GM12864 (cell line): ENCODE measurements around the gene RIC8B.

Experiments used
- DNase-seq: peaks from one replicate; pipeline ENCODE4 v3.0.0-alpha.2; 2011; ENCODE audit warnings: low read depth
- H3K4me3 ChIP-seq: 2 replicates; pipeline ENCODE4 v1.5.1; 2011; ENCODE audit warnings: mild to moderate bottlenecking, low read depth, low read length, control low read depth
- TF ChIP-seq, protein P1 (sequence below): IDR thresholded peaks from 2 replicates; pipeline ENCODE4 v1.5.1; 2011; ENCODE audit warnings: low read depth, mild to moderate bottlenecking, moderate library complexity, low read length, control low read depth, inconsistent platforms; ENCODE audit errors: missing control alignments

The RIC8B gene

DNA sequence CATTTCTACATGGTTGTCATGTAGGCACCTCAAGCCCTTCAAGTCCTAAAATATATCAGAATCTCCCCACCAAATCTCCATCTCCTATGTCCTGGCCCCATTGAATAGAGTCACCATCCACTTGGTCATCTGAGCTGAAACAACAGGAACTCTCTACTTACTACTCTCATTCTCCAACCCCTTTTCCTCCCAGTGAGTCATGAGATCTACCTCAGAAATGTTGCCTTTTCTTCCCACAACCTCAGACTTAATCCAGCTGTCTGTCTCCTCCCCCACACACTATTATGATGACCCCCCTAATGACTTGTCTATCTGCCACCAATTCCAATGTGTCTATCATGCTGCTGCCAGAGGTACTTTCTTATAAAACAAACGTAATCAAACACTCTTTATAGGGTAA, 108.9 kb downstream of the RIC8B start:
- H3K4me3 ChIP-seq = no peak overlapping the region
- no peak for DNase-seq
- TF ChIP-seq, protein P1, sequence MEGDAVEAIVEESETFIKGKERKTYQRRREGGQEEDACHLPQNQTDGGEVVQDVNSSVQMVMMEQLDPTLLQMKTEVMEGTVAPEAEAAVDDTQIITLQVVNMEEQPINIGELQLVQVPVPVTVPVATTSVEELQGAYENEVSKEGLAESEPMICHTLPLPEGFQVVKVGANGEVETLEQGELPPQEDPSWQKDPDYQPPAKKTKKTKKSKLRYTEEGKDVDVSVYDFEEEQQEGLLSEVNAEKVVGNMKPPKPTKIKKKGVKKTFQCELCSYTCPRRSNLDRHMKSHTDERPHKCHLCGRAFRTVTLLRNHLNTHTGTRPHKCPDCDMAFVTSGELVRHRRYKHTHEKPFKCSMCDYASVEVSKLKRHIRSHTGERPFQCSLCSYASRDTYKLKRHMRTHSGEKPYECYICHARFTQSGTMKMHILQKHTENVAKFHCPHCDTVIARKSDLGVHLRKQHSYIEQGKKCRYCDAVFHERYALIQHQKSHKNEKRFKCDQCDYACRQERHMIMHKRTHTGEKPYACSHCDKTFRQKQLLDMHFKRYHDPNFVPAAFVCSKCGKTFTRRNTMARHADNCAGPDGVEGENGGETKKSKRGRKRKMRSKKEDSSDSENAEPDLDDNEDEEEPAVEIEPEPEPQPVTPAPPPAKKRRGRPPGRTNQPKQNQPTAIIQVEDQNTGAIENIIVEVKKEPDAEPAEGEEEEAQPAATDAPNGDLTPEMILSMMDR = no peak

GRCh38 chr12:106885026-106885425, 110.5 kb downstream of the RIC8B start:
- no peak for DNase-seq
- H3K4me3 ChIP-seq = no peak overlapping the region
- TF ChIP-seq, protein P1 = no peak

GRCh38 chr12:106885541-106886249, 111.2 kb downstream of the RIC8B start:
- DNase-seq = no peak
- TF ChIP-seq, protein P1 = no peak
- no peak overlapping the region for H3K4me3 ChIP-seq

DNA sequence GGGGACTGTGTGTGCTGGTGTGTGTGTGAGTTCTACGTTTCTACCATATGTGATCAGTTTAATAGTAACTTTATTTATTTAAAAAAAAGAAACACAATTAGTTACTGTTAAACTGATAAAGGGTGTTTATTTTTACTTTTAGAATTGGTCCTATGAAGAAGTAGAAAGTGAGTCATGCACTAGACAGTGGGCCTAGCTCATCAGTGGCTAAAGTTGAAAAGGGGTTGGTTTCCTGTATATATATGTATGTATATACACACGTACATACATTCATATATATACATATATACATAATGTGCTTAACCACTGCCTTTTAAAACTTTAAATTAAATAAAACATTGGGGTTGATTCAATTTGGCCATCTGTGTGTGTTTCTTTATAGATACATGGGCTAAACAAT, 112.5 kb downstream of the RIC8B start:
- TF ChIP-seq, protein P1 = no peak
- no peak for DNase-seq
- no peak overlapping the region for H3K4me3 ChIP-seq

GRCh38 chr12:106888348-106888970, 114.0 kb downstream of the RIC8B start:
- no peak overlapping the region for H3K4me3 ChIP-seq
- TF ChIP-seq, protein P1 = no peak
- no peak for DNase-seq

DNA sequence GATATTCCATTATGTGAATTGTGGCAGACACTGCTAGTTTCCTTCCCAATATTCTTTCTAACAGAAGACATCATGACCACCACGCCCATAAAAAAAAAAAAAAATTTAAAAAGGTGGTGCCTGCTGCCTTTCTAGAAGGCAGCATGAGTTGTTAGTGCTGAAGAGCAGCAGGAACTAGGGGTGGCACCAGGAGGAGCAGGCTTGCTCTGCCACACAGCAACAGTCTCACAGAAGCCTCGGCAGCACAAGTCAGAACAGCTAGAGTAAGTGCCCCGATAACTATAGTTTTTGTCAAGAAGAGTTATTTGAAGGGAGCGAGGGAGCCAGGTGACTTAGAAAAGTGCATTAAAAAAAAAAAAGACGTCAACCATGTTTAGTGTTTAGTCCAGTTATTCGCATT, 114.8 kb downstream of the RIC8B start:
- TF ChIP-seq, protein P1 = no peak
- no peak for DNase-seq
- no peak overlapping the region for H3K4me3 ChIP-seq

DNA sequence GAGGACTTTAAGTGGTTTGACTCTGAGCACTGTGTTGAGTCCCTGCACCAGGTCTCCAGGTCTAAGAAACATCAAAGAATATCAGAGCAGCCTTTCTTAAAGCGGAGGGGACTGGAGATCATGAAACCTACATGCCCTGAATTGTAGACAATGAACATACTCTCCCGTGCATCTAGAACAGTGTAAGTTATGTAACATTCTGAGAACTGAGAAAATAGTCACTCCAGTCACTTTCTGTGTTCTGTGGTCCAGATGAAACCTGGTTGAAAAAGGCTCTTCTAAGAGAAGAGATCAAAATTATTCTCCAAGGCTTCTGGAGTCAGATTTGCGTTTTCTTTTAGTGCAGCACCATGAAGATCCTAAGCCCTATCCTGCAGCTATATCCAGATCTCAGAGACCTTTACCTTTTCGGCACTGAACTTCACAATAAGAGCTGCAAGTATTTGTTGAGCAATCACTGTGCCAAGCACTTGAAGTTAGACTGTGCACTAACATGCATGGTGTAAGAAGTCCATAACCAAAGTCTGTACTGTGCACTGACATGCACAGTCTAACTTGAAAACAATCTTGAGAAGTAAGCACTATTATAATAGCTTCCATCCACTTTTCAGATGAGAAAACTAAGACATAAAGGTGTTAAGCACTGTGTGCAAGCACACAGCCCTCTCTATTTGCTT, 115.6 kb downstream of the RIC8B start:
- DNase-seq = no peak
- H3K4me3 ChIP-seq = no peak overlapping the region
- TF ChIP-seq, protein P1 = no peak
